IMR-90 (cell line): ENCODE data around the gene APCDD1L. TPM values are rescaled to one million over a fixed set of nuclear protein-coding genes. Genes with fewer than 3 reads are reported as not detected.

Experiments used
- ATAC-seq: fragments of 200-7000 bp; cut with Tn5 transposase; 2 replicates; pipeline ENCODE4 v1.9.1; 2020; ENCODE audit warnings: low read depth, mild to moderate bottlenecking, moderate library complexity
- BruUV-seq: library from RNA; stranded (reverse); fragments of 400-500 nt; replicated peaks from 2 replicates; lab custom pipeline; 2021; lab: Mats Ljungman, UMichigan
- CTCF ChIA-PET: fragments of 300-600 bp; formaldehyde crosslinking; extraction: SDS; loops from one replicate; lab custom pipeline; 2021; ENCODE audit warnings: antibody characterized with exemption; lab: Yijun Ruan, JAX
- POLR2A ChIA-PET: fragments of 300-600 bp; sonication (Branson Sonifier 250); formaldehyde crosslinking; loops from one replicate; lab custom pipeline; 2022; ENCODE audit warnings: antibody characterized with exemption; ENCODE audit not compliant: unreplicated experiment; lab: Charles Lee
- DNase-seq: peaks from one replicate; pipeline ENCODE4 v3.0.0; 2013
- H2AFZ ChIP-seq: replicated peaks from 2 replicates; pipeline ENCODE3; 2013; ENCODE audit warnings: low read length, mild to moderate bottlenecking; ENCODE audit not compliant: poor library complexity
- H2AK5ac ChIP-seq: 2 replicates; pipeline ENCODE4 v1.6.1; 2013; ENCODE audit warnings: low read depth, low read length, inconsistent platforms
- H2AK9ac ChIP-seq: replicated peaks from 2 replicates; pipeline ENCODE3; 2013; ENCODE audit warnings: mild to moderate bottlenecking, low read depth, low read length, moderate library complexity; ENCODE audit not compliant: poor library complexity
- H2BK120ac ChIP-seq: 2 replicates; pipeline ENCODE4 v1.6.1; 2013; ENCODE audit warnings: low read depth, low read length, inconsistent platforms
- H2BK15ac ChIP-seq: 3 replicates; pipeline ENCODE4 v1.6.1; 2013; ENCODE audit warnings: low read depth, low read length, inconsistent platforms
- H2BK20ac ChIP-seq: 2 replicates; pipeline ENCODE4 v1.6.1; 2013; ENCODE audit warnings: low read depth, mild to moderate bottlenecking, inconsistent platforms, low read length, moderate library complexity
- H2BK5ac ChIP-seq: 2 replicates; pipeline ENCODE4 v1.6.1; 2013; ENCODE audit warnings: mild to moderate bottlenecking, low read depth, low read length, inconsistent platforms; ENCODE audit not compliant: poor library complexity, severe bottlenecking
- H3K14ac ChIP-seq: replicated peaks from 2 replicates; pipeline ENCODE4 v1.6.1; 2013; ENCODE audit warnings: low read depth, low read length, inconsistent platforms
- H3K18ac ChIP-seq: 2 replicates; pipeline ENCODE4 v1.6.1; 2013; ENCODE audit warnings: low read depth, low read length, control low read depth
- H3K23ac ChIP-seq: 2 replicates; pipeline ENCODE4 v1.6.1; 2013; ENCODE audit warnings: low read depth, low read length, inconsistent platforms
- H3K27ac ChIP-seq: 2 replicates; pipeline ENCODE4 v1.5.1; 2013; ENCODE audit warnings: mild to moderate bottlenecking, control low read depth, low read length; ENCODE audit not compliant: insufficient read depth
- H3K27me3 ChIP-seq: 2 replicates; pipeline ENCODE4 v1.6.1; 2013; ENCODE audit warnings: low read length; ENCODE audit not compliant: control insufficient read depth, insufficient read depth
- H3K36me3 ChIP-seq: 2 replicates; pipeline ENCODE4 v1.6.1; 2013; ENCODE audit warnings: low read length, mixed read lengths; ENCODE audit not compliant: control insufficient read depth, insufficient read depth
- H3K4ac ChIP-seq: 2 replicates; pipeline ENCODE4 v1.6.1; 2013; ENCODE audit warnings: low read depth, low read length, inconsistent platforms
- H3K4me1 ChIP-seq: 2 replicates; pipeline ENCODE4 v1.6.1; 2013; ENCODE audit warnings: low read length, mixed read lengths; ENCODE audit not compliant: control insufficient read depth, insufficient read depth
- H3K4me2 ChIP-seq: 2 replicates; pipeline ENCODE4 v1.6.1; 2013; ENCODE audit warnings: low read depth, mild to moderate bottlenecking, control low read depth, low read length, moderate library complexity
- H3K4me3 ChIP-seq: 2 replicates; pipeline ENCODE4 v1.5.1; 2013; ENCODE audit warnings: low read depth, mild to moderate bottlenecking, control low read depth, low read length, moderate library complexity; ENCODE audit not compliant: insufficient read depth
- H3K56ac ChIP-seq: 2 replicates; pipeline ENCODE4 v1.6.1; 2013; ENCODE audit warnings: low read length, inconsistent platforms; ENCODE audit not compliant: insufficient read depth; ENCODE audit errors: extremely low read depth
- H3K79me1 ChIP-seq, 2 experiments: 2 replicates each; pipeline ENCODE4 v1.6.1; 2013; ENCODE audit warnings: low read length in 2 of 2, inconsistent platforms in 1 of 2, low read depth in 1 of 2
- H3K9ac ChIP-seq: 2 replicates; pipeline ENCODE4 v1.6.1; 2013; ENCODE audit warnings: low read depth, low read length, control low read depth
- H3K9me1 ChIP-seq: 2 replicates; pipeline ENCODE4 v1.6.1; 2013; ENCODE audit warnings: low read length, inconsistent platforms; ENCODE audit not compliant: insufficient read depth
- H3K9me3 ChIP-seq: 2 replicates; pipeline ENCODE4 v1.6.1; 2013; ENCODE audit warnings: low read length; ENCODE audit not compliant: control insufficient read depth, insufficient read depth
- H4K20me1 ChIP-seq: 2 replicates; pipeline ENCODE4 v1.6.1; 2013; ENCODE audit warnings: low read length, inconsistent platforms; ENCODE audit not compliant: insufficient read depth
- H4K5ac ChIP-seq: 2 replicates; pipeline ENCODE4 v1.6.1; 2013; ENCODE audit warnings: mild to moderate bottlenecking, low read depth, low read length, control low read depth
- H4K8ac ChIP-seq, 2 experiments: 2 replicates each; pipeline ENCODE4 v1.6.1; 2013; ENCODE audit warnings: low read depth in 2 of 2, low read length in 2 of 2, control low read depth in 1 of 2, inconsistent platforms in 1 of 2
- H4K91ac ChIP-seq: 2 replicates; pipeline ENCODE4 v1.6.1; 2013; ENCODE audit warnings: low read depth, low read length, inconsistent platforms; ENCODE audit not compliant: insufficient read depth
- RAD21 ChIP-seq: IDR thresholded peaks from 2 replicates; pipeline ENCODE4 v1.6.1; 2012; ENCODE audit warnings: low read length, improper control_type of control experiment
- SMC3 ChIP-seq: fragments of 150-350 bp; IDR thresholded peaks from 2 replicates; pipeline ENCODE4 v1.6.1; 2016; ENCODE audit warnings: low read depth, mild to moderate bottlenecking, antibody characterized with exemption, low read length, moderate library complexity
- USF2 ChIP-seq: fragments of 150-350 bp; IDR thresholded peaks from 2 replicates; pipeline ENCODE4 v1.6.1; 2017; ENCODE audit warnings: mild to moderate bottlenecking, antibody characterized with exemption, low read length, low read depth
- WGBS, 2 experiments: methylation state at CpG; one replicate each; pipeline versions ENCODE4 v1.1.5 to v1.1.7; 2013; ENCODE audit warnings: missing lambda C conversion rate in 2 of 2; ENCODE audit not compliant: insufficient read length in 1 of 2; ENCODE audit errors: extremely low coverage in 2 of 2; 5-methylcytosine and 5-hydroxymethylcytosine counted together
- dilution Hi-C: fragments of 300-500 bp; cut with HindIII; formaldehyde crosslinking; loops from one replicate; pipeline ENCODE4 v1.14.3; 2018; ENCODE audit warnings: low sequenced_read_pairs; ENCODE audit not compliant: unreplicated experiment
- in situ Hi-C: fragments of 300-500 bp; cut with MboI; formaldehyde crosslinking; loops from 3 replicates; pipeline ENCODE4 v1.14.3; 2019; ENCODE audit warnings: low sequenced_read_pairs, inconsistent platforms, mixed read lengths
- intact Hi-C: fragments of 100-400 bp; cut with micrococcal nuclease; formaldehyde crosslinking; loops from 2 replicates; pipeline ENCODE4 v1.10.0; 2022
- polyA plus RNA-seq, 3 experiments: library from polyadenylated mRNA; depleted of rRNA; stranded (reverse); fragments of >200 nt; gene quantifications; 2 replicates each; pipeline ENCODE4 v1.2.3, GENCODE V29; 2012; ENCODE audit warnings: low replicate concordance in 1 of 3
- total RNA-seq: library from RNA; depleted of rRNA; stranded (reverse); fragments of >200 nt; gene quantifications from 2 replicates; pipeline ENCODE4 v1.2.3, GENCODE V29; 2012

APCDD1L gene
- total and polyA plus RNA-seq, 2 of the 4 experiments (the other 2 are of a cell fraction), result 2.5 to 18.3 TPM

DNA sequence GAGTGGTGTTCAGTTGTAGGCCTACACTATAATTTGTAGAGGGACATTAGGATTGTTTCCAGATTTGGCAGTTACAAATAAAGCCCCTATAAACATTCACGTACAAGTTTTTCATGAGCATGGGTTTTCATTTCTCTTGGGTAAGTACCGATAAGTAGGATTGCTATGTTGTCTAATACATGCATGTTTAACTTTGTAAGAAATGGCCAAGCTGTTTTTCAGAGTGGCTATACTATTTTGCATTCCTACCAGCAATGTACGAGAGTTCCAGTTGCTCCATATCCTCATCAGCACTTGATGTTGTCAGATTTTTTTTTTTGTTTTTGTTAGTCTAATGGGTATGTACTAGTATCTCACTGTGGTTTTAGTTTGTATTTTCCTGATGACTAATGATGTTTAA is 11.2 kb upstream of the APCDD1L start:
- no TSS peak for BruUV-seq
- ChIA-PET POLR2A (no interaction called here), CTCF (no interaction called here)
- H3K27me3 ChIP-seq, result no peaks in the 10 kb centered on the region
- no peak overlapping the region for H2AK9ac ChIP-seq
- H3K27ac ChIP-seq, result no peak overlapping the region
- H2BK120ac ChIP-seq, result no peak overlapping the region
- intact Hi-C loops (no loop called here), dilution Hi-C loops (no loop called here), in situ Hi-C loops (no loop called here)
- H3K4me2 ChIP-seq, result no peak overlapping the region
- DNase-seq (no peak), ATAC-seq (no peak)
- no peak overlapping the region for H3K4me3 ChIP-seq
- H3K56ac ChIP-seq, result no peak overlapping the region
- peaks cover 20% of the 10 kb centered on the region for H3K4me1 ChIP-seq
- H3K18ac ChIP-seq, result no peak overlapping the region
- WGBS, 2 experiments, result no CpG with 5 or more reads among the region's 3 CpGs
- H3K36me3 ChIP-seq, result no peaks in the 10 kb centered on the region
- H3K23ac ChIP-seq, result no peak overlapping the region
- no peak overlapping the region for H4K5ac ChIP-seq
- no peak overlapping the region for H4K91ac ChIP-seq
- TF ChIP-seq USF2 (no peak), RAD21 (no peak), SMC3 (no peak)
- no peak overlapping the region for H3K9ac ChIP-seq
- H3K4ac ChIP-seq, result no peak overlapping the region
- peaks cover 7% of the 10 kb centered on the region for H3K9me1 ChIP-seq
- H2AFZ ChIP-seq, result no peak overlapping the region
- H3K9me3 ChIP-seq, result peaks cover 9% of the 10 kb centered on the region
- no peak overlapping the region for H2BK15ac ChIP-seq
- no peaks in the 10 kb centered on the region for H4K20me1 ChIP-seq
- peaks cover 0 to 4% of the 10 kb centered on the region in 2 experiments; a peak in 1 of 4 replicates for H3K79me1 ChIP-seq
- no peak overlapping the region for H3K14ac ChIP-seq
- no peak overlapping the region for H2BK20ac ChIP-seq
- no peak overlapping the region for H2BK5ac ChIP-seq
- no peak overlapping the region for H4K8ac ChIP-seq
- H2AK5ac ChIP-seq, result no peak overlapping the region
